Hepatocyte (in vitro differentiated cells): Measurements from ENCODE around the gene TMCO4.

Experiments used
- EZH2phosphoT487 ChIP-seq: fragments of 200-600 bp; sonication (generic); IDR thresholded peaks from one replicate; pipeline ENCODE4 v1.6.1; 2018; ENCODE audit warnings: antibody characterized with exemption, mild to moderate bottlenecking, low read depth, moderate library complexity; ENCODE audit not compliant: unreplicated experiment, severe bottlenecking
- TF ChIP-seq, protein P1 (sequence below): fragments of 200-600 bp; sonication (generic); IDR thresholded peaks from 2 replicates; pipeline ENCODE4 v1.5.1; 2016; ENCODE audit warnings: antibody characterized with exemption, mild to moderate bottlenecking; ENCODE audit not compliant: poor library complexity

DNA sequence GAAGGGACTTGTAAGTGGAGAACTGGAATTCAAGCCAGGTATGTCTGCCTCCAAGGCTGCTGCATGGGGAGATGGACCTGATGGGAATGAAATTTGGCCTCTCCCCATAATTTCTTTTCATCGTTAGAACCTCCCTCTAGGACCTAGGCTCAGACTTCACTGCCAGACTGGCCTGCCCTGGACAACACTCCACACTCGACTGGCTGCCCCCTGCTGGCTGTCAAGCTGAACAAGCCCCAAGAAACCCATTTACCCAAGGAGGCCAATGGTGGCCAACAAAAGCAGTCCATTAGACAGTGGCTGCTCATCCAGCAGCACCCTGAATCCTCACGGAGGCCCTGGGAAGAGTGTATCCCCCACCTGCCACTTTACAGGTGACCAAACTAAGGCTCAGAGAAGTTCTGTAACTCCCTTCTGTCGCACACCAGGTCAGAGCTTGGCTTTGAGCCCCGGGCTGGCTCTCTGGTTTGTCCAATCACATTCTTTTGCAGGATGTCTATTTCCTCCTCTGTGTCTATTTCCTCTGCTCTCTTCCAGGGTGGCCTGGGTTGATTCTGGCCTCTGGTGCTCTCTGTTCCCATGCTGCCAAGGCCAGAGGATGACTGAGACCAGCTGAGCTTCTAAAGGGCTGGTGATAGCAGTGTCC is 11.6 kb upstream of the TMCO4 start:
- TF ChIP-seq, protein P1, sequence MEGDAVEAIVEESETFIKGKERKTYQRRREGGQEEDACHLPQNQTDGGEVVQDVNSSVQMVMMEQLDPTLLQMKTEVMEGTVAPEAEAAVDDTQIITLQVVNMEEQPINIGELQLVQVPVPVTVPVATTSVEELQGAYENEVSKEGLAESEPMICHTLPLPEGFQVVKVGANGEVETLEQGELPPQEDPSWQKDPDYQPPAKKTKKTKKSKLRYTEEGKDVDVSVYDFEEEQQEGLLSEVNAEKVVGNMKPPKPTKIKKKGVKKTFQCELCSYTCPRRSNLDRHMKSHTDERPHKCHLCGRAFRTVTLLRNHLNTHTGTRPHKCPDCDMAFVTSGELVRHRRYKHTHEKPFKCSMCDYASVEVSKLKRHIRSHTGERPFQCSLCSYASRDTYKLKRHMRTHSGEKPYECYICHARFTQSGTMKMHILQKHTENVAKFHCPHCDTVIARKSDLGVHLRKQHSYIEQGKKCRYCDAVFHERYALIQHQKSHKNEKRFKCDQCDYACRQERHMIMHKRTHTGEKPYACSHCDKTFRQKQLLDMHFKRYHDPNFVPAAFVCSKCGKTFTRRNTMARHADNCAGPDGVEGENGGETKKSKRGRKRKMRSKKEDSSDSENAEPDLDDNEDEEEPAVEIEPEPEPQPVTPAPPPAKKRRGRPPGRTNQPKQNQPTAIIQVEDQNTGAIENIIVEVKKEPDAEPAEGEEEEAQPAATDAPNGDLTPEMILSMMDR: peak; percentile 33
- TF ChIP-seq EZH2phosphoT487: no peak
